HCT116 (cell line): ENCODE results near the gene CNNM4. TPM values are rescaled to one million over a fixed set of nuclear protein-coding genes. Genes with fewer than 3 reads are reported as not detected.

Experiments
- ATAC-seq: fragments of 200-7000 bp; cut with Tn5 transposase; 2 replicates; pipeline ENCODE4 v1.9.1; 2020; ENCODE audit warnings: mild to moderate bottlenecking, moderate library complexity
- BruUV-seq: library from RNA; stranded (reverse); fragments of 400-500 nt; replicated peaks from 2 replicates; lab custom pipeline; 2021; lab: Mats Ljungman, UMichigan
- CTCF ChIA-PET: fragments of 300-600 bp; sonication (Branson Sonifier 250); formaldehyde crosslinking; loops from one replicate; lab custom pipeline; 2021; ENCODE audit warnings: antibody characterized with exemption; lab: Charles Lee
- POLR2A ChIA-PET: fragments of 300-600, 350-600 bp; sonication (Branson Sonifier 250); formaldehyde crosslinking; loops from one replicate; lab custom pipeline; 2021; ENCODE audit warnings: antibody characterized with exemption; lab: Charles Lee
- RAD21 ChIA-PET, 2 experiments: fragments of 300-600 bp; sonication (Branson Sonifier 250); formaldehyde crosslinking; loops; one replicate each; lab custom pipeline; 2023; ENCODE audit warnings: low total read pairs in 2 of 2; ENCODE audit not compliant: uncharacterized antibody in 2 of 2, unreplicated experiment in 2 of 2, low non-redundant PET in 1 of 2; lab: Charles Lee
- DNase-seq: peaks from one replicate; pipeline ENCODE4 v3.0.0-alpha.2; 2010; ENCODE audit warnings: low read depth, low spot score
- H2AFZ ChIP-seq: fragments of 200-600 bp; shearing (Covaris generic), sonication (generic); 2 replicates; pipeline ENCODE4 v1.6.1; 2017; ENCODE audit warnings: low read depth, mixed run types, mixed read lengths, antibody characterized with exemption, low read length; ENCODE audit not compliant: poor library complexity, severe bottlenecking
- H3K27ac ChIP-seq: 2 replicates; pipeline ENCODE4 v1.5.1; 2012; ENCODE audit warnings: low read depth, low read length
- H3K27me3 ChIP-seq: fragments of 200-600 bp; sonication (generic); 2 replicates; pipeline ENCODE4 v1.6.1; 2016; ENCODE audit warnings: mixed run types, low read length, mixed read lengths; ENCODE audit not compliant: insufficient read depth
- H3K36me3 ChIP-seq, 2 experiments: fragments of 200-500 bp in 1 of 2; fragments of 200-600 bp in 1 of 2; sonication (Bioruptor generic) in 1 of 2; sonication (generic) in 1 of 2; 2 replicates each; pipeline versions ENCODE4 v1.5.1 to v1.6.1; 2014 to 2016; ENCODE audit warnings: low read length in 2 of 2, inconsistent platforms in 1 of 2, mixed read lengths in 1 of 2, mixed run types in 1 of 2; ENCODE audit not compliant: insufficient read depth in 2 of 2, control insufficient read depth in 1 of 2
- H3K4me1 ChIP-seq, 2 experiments: fragments of 200-600 bp in 1 of 2; sonication (generic) in 1 of 2; 2 replicates each; pipeline versions ENCODE4 v1.5.1 to v1.6.1; 2012 to 2017; ENCODE audit warnings: low read length in 2 of 2, inconsistent platforms in 1 of 2, mild to moderate bottlenecking in 1 of 2, mixed read lengths in 1 of 2, mixed run types in 1 of 2, moderate library complexity in 1 of 2; ENCODE audit not compliant: insufficient read depth in 2 of 2, control insufficient read depth in 1 of 2
- H3K4me2 ChIP-seq: fragments of 200-600 bp; sonication (generic); 2 replicates; pipeline ENCODE4 v1.6.1; 2017; ENCODE audit warnings: mixed run types, low read length, mixed read lengths
- H3K4me3 ChIP-seq, 2 experiments: fragments of 200-600 bp in 1 of 2; sonication (generic) in 1 of 2; replicated peaks in 1 of 2; 2 replicates each; pipeline ENCODE4 v1.5.1; 2011 to 2016; ENCODE audit warnings: low read length in 2 of 2, control low read depth in 1 of 2, low read depth in 1 of 2, mild to moderate bottlenecking in 1 of 2, mixed read lengths in 1 of 2, mixed run types in 1 of 2
- H3K79me2 ChIP-seq: fragments of 200-600 bp; sonication (generic); 2 replicates; pipeline ENCODE4 v1.6.1; 2017; ENCODE audit warnings: mild to moderate bottlenecking, mixed run types, low read length, moderate library complexity, mixed read lengths; ENCODE audit not compliant: insufficient read depth
- H3K9ac ChIP-seq: fragments of 200-600 bp; sonication (generic); 2 replicates; pipeline ENCODE4 v1.6.1; 2016; ENCODE audit warnings: low read length, mixed read lengths
- H3K9me2 ChIP-seq: fragments of 200-600 bp; sonication (generic), shearing (Covaris generic); 2 replicates; pipeline ENCODE4 v1.6.1; 2017; ENCODE audit warnings: mixed run types, mild to moderate bottlenecking, moderate library complexity; ENCODE audit not compliant: insufficient read depth
- H3K9me3 ChIP-seq, 2 experiments: fragments of 200-500 bp in 1 of 2; fragments of 200-600 bp in 1 of 2; sonication (Bioruptor generic) in 1 of 2; sonication (generic) in 1 of 2; 2 replicates each; pipeline ENCODE4 v1.6.1; 2014 to 2017; ENCODE audit warnings: low read length in 2 of 2, mixed read lengths in 2 of 2, inconsistent platforms in 1 of 2, low read depth in 1 of 2, mild to moderate bottlenecking in 1 of 2, mixed run types in 1 of 2, moderate library complexity in 1 of 2; ENCODE audit not compliant: control insufficient read depth in 1 of 2, insufficient read depth in 1 of 2
- H4K20me1 ChIP-seq: fragments of 200-600 bp; sonication (generic), shearing (Covaris generic); 2 replicates; pipeline ENCODE4 v1.6.1; 2017; ENCODE audit warnings: mixed run types, mild to moderate bottlenecking, moderate library complexity; ENCODE audit not compliant: insufficient read depth
- CBX3 ChIP-seq: IDR thresholded peaks from 2 replicates; pipeline ENCODE4 v1.6.1; 2012; ENCODE audit warnings: low read depth
- CEBPB ChIP-seq: IDR thresholded peaks from 2 replicates; pipeline ENCODE4 v1.6.1; 2012; ENCODE audit warnings: low read depth
- CTCF ChIP-seq, 3 experiments: fragments of 200-600 bp in 1 of 3; sonication (generic) in 1 of 3; IDR thresholded peaks in 2 of 3; conservative IDR thresholded peaks in 1 of 3; 2 replicates each; pipeline ENCODE4 v1.5.1; 2012 to 2017; ENCODE audit warnings: low read depth in 2 of 3, low read length in 2 of 3, antibody characterized with exemption in 1 of 3, borderline replicate concordance in 1 of 3, control low read depth in 1 of 3, mild to moderate bottlenecking in 1 of 3, mixed read lengths in 1 of 3, mixed run types in 1 of 3, moderate library complexity in 1 of 3; ENCODE audit not compliant: insufficient read depth in 1 of 3
- EGR1 ChIP-seq: IDR thresholded peaks from 2 replicates; pipeline ENCODE4 v1.6.1; 2012; ENCODE audit warnings: low read depth
- ELF1 ChIP-seq: IDR thresholded peaks from 2 replicates; pipeline ENCODE4 v1.6.1; 2012; ENCODE audit warnings: low read depth, borderline replicate concordance
- EZH2 ChIP-seq: fragments of 200-600 bp; sonication (generic); IDR thresholded peaks from 2 replicates; pipeline ENCODE4 v1.6.1; 2017; ENCODE audit warnings: antibody characterized with exemption, mixed run types
- EZH2phosphoT487 ChIP-seq: fragments of 200-600 bp; IDR thresholded peaks from 2 replicates; pipeline ENCODE4 v1.6.1; 2018; ENCODE audit warnings: antibody characterized with exemption, borderline replicate concordance
- FOSL1 ChIP-seq: IDR thresholded peaks from 2 replicates; pipeline ENCODE4 v1.6.1; 2012; ENCODE audit warnings: low read depth
- JUND ChIP-seq: IDR thresholded peaks from 2 replicates; pipeline ENCODE4 v1.6.1; 2012
- POLR2A ChIP-seq: IDR thresholded peaks from 2 replicates; pipeline ENCODE4 v1.7.0; 2011; ENCODE audit warnings: borderline replicate concordance; ENCODE audit not compliant: insufficient read depth, insufficient read length; ENCODE audit errors: extremely low read depth
- RAD21 ChIP-seq: IDR thresholded peaks from 2 replicates; pipeline ENCODE4 v1.6.1; 2012; ENCODE audit warnings: low read depth, mild to moderate bottlenecking
- SIN3A ChIP-seq: IDR thresholded peaks from 2 replicates; pipeline ENCODE4 v1.6.1; 2012; ENCODE audit warnings: low read depth
- SP1 ChIP-seq: IDR thresholded peaks from 2 replicates; pipeline ENCODE4 v1.6.1; 2012; ENCODE audit warnings: low read depth
- SRF ChIP-seq: IDR thresholded peaks from 2 replicates; pipeline ENCODE4 v1.6.1; 2012; ENCODE audit warnings: low read depth
- TCF7L2 ChIP-seq: IDR thresholded peaks from 2 replicates; pipeline ENCODE4 v1.7.0; 2011; ENCODE audit warnings: borderline replicate concordance, inconsistent platforms; ENCODE audit not compliant: insufficient read depth, insufficient read length; ENCODE audit errors: extremely low read depth
- ZFX ChIP-seq: fragments of 450-650 bp; IDR thresholded peaks from 2 replicates; pipeline ENCODE4 v1.6.1; 2017
- intact Hi-C: fragments of 100-400 bp; cut with micrococcal nuclease; formaldehyde crosslinking; loops from 2 replicates; pipeline ENCODE4 v1.10.0; 2022
- total RNA-seq: library from RNA; stranded (reverse); gene quantifications from one replicate; pipeline ENCODE4 v1.2.1, GENCODE V29; 2021; ENCODE audit not compliant: unreplicated experiment

CNNM4 gene
- total RNA-seq, 1 experiment from 2014 or later, result 7.9 TPM

DNA sequence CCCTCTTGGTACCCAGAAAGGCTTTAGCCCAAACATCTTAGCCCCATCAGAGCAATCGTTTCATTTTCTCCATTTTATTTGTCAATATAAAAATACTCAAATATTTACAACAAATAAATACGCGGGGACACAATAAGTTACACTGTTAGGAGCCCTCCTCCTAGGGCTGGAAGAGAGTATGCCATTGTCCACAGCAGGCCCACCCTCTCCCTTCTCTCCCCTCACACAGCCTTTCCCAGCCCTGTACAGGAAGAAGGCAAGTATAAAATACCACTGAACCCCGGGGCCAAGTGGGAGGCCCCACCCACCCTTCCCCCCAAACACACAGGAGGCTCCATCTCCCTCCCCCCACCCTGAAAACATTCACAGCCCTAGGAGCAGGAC, 99.0 kb downstream of the CNNM4 start (continued):
- TF ChIP-seq ZFX (no peak), CEBPB (no peak), CBX3 (no peak), RAD21 (no peak), EZH2 (no peak)

DNA sequence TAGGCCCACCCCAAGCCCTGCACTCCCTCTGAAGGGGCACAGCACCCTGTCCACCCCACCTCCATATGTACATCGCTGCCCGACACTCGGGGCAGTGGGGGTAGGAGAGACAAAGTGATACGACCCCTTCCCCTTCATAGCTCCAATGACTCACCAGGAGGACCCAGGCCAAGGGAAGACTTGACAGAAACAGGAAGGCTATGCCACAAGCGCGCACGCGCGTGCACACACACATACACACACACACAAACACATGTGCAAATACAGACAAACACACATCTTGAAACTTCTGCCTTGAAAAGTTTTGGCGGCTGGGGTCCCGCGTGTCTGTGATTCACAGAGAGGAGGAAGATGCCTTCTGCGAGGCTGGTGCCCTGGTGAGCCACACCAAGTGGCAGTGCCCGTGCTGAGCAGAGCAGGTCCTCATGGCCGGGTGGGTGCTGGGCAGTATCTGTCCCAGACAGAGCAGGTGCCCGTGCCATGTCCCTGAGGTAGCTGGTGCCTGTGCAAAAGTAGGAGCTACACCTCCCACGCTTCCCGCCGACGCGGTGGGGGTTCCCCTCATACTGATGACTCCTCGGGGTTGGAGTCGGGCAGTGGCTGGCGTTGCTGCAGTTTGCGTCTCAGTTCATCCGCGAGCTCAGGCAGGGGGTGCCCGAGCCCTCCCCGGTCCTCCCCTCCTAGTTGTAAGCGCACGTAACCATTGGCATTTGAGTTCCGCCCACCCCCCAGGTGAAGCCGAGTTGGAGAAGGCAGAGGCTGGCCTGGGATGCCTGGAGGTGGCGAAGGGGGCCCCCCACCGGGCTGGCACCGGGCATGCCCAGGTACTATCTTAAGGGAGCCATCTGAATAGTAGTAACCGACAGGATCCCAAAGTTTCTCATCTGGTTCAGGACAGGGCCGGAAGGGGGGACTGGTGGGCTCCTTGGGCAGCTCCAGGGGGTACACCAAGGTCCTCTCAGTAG, 99.6 kb downstream of the CNNM4 start:
- peaks cover 28 to 29% of the 10 kb centered on the region in 2 experiments for H3K36me3 ChIP-seq
- peaks cover 19% of the 10 kb centered on the region for H3K79me2 ChIP-seq
- no peaks in the 10 kb centered on the region for H4K20me1 ChIP-seq
- ATAC-seq (no peak), DNase-seq (no peak)
- no TSS peak for BruUV-seq
- intact Hi-C loops, result no loop called here
- H2AFZ ChIP-seq, result no peak overlapping the region
- H3K27ac ChIP-seq, result no peak overlapping the region
- H3K4me1 ChIP-seq, result peaks cover 9 to 20% of the 10 kb centered on the region in 2 experiments
- H3K27me3 ChIP-seq, result no peaks in the 10 kb centered on the region
- POLR2A ChIA-PET, result no interaction called here
- H3K9me3 ChIP-seq, result no peaks in the 10 kb centered on the region
- no peak overlapping the region for H3K9ac ChIP-seq
- RAD21 ChIA-PET, result no interaction called here
- no peaks in the 10 kb centered on the region for H3K9me2 ChIP-seq
- H3K4me3 ChIP-seq, result no peak overlapping the region
- CTCF ChIA-PET, result interaction anchor here (1.1 kb wide), 1 partner anchor 91 kb away, joined by 3 read pairs; no protein-coding TSS in a partner anchor
- no peak overlapping the region for H3K4me2 ChIP-seq
- TF ChIP-seq POLR2A (no peak), CTCF (IDR thresholded peaks at IDR 0.05 in 2 of 3, conservative IDR thresholded peaks at IDR 0.05 in 1 of 3; ENCODE audit: borderline replicate concordance in 1 of 3, insufficient read depth in 1 of 3, low read depth in 2 of 3, low read length in 2 of 3) (no peak), ELF1 (no peak), SIN3A (no peak), CBX3 (no peak), SRF (no peak), EGR1 (no peak), FOSL1 (no peak), RAD21 (no peak), TCF7L2 (no peak), EZH2phosphoT487 (no peak), SP1 (no peak), JUND (no peak), CEBPB (no peak)
